IMR-90 (cell line): ENCODE measurements around the gene NDOR1. TPM values are rescaled to one million over a fixed set of nuclear protein-coding genes. Genes with fewer than 3 reads are reported as not detected.

Source experiments
- ATAC-seq: fragments of 200-7000 bp; cut with Tn5 transposase; 2 replicates; pipeline ENCODE4 v1.9.1; 2020; ENCODE audit warnings: low read depth, mild to moderate bottlenecking, moderate library complexity
- BruUV-seq: library from RNA; stranded (reverse); fragments of 400-500 nt; replicated peaks from 2 replicates; lab custom pipeline; 2021; lab: Mats Ljungman, UMichigan
- CTCF ChIA-PET: fragments of 300-600 bp; formaldehyde crosslinking; extraction: SDS; loops from one replicate; lab custom pipeline; 2021; ENCODE audit warnings: antibody characterized with exemption; lab: Yijun Ruan, JAX
- POLR2A ChIA-PET: fragments of 300-600 bp; sonication (Branson Sonifier 250); formaldehyde crosslinking; loops from one replicate; lab custom pipeline; 2022; ENCODE audit warnings: antibody characterized with exemption; ENCODE audit not compliant: unreplicated experiment; lab: Charles Lee
- DNase-seq: peaks from one replicate; pipeline ENCODE4 v3.0.0; 2013
- H2AFZ ChIP-seq: replicated peaks from 2 replicates; pipeline ENCODE3; 2013; ENCODE audit warnings: low read length, mild to moderate bottlenecking; ENCODE audit not compliant: poor library complexity
- H2AK5ac ChIP-seq: 2 replicates; pipeline ENCODE4 v1.6.1; 2013; ENCODE audit warnings: low read depth, low read length, inconsistent platforms
- H2AK9ac ChIP-seq: replicated peaks from 2 replicates; pipeline ENCODE3; 2013; ENCODE audit warnings: mild to moderate bottlenecking, low read depth, low read length, moderate library complexity; ENCODE audit not compliant: poor library complexity
- H2BK120ac ChIP-seq: 2 replicates; pipeline ENCODE4 v1.6.1; 2013; ENCODE audit warnings: low read depth, low read length, inconsistent platforms
- H2BK15ac ChIP-seq: 3 replicates; pipeline ENCODE4 v1.6.1; 2013; ENCODE audit warnings: low read depth, low read length, inconsistent platforms
- H2BK20ac ChIP-seq: 2 replicates; pipeline ENCODE4 v1.6.1; 2013; ENCODE audit warnings: low read depth, mild to moderate bottlenecking, inconsistent platforms, low read length, moderate library complexity
- H2BK5ac ChIP-seq: 2 replicates; pipeline ENCODE4 v1.6.1; 2013; ENCODE audit warnings: mild to moderate bottlenecking, low read depth, low read length, inconsistent platforms; ENCODE audit not compliant: poor library complexity, severe bottlenecking
- H3K14ac ChIP-seq: replicated peaks from 2 replicates; pipeline ENCODE4 v1.6.1; 2013; ENCODE audit warnings: low read depth, low read length, inconsistent platforms
- H3K18ac ChIP-seq: 2 replicates; pipeline ENCODE4 v1.6.1; 2013; ENCODE audit warnings: low read depth, low read length, control low read depth
- H3K23ac ChIP-seq: 2 replicates; pipeline ENCODE4 v1.6.1; 2013; ENCODE audit warnings: low read depth, low read length, inconsistent platforms
- H3K27ac ChIP-seq: 2 replicates; pipeline ENCODE4 v1.5.1; 2013; ENCODE audit warnings: mild to moderate bottlenecking, control low read depth, low read length; ENCODE audit not compliant: insufficient read depth
- H3K27me3 ChIP-seq: 2 replicates; pipeline ENCODE4 v1.6.1; 2013; ENCODE audit warnings: low read length; ENCODE audit not compliant: control insufficient read depth, insufficient read depth
- H3K36me3 ChIP-seq: 2 replicates; pipeline ENCODE4 v1.6.1; 2013; ENCODE audit warnings: low read length, mixed read lengths; ENCODE audit not compliant: control insufficient read depth, insufficient read depth
- H3K4ac ChIP-seq: 2 replicates; pipeline ENCODE4 v1.6.1; 2013; ENCODE audit warnings: low read depth, low read length, inconsistent platforms
- H3K4me1 ChIP-seq: 2 replicates; pipeline ENCODE4 v1.6.1; 2013; ENCODE audit warnings: low read length, mixed read lengths; ENCODE audit not compliant: control insufficient read depth, insufficient read depth
- H3K4me2 ChIP-seq: 2 replicates; pipeline ENCODE4 v1.6.1; 2013; ENCODE audit warnings: low read depth, mild to moderate bottlenecking, control low read depth, low read length, moderate library complexity
- H3K4me3 ChIP-seq: 2 replicates; pipeline ENCODE4 v1.5.1; 2013; ENCODE audit warnings: low read depth, mild to moderate bottlenecking, control low read depth, low read length, moderate library complexity; ENCODE audit not compliant: insufficient read depth
- H3K56ac ChIP-seq: 2 replicates; pipeline ENCODE4 v1.6.1; 2013; ENCODE audit warnings: low read length, inconsistent platforms; ENCODE audit not compliant: insufficient read depth; ENCODE audit errors: extremely low read depth
- H3K79me1 ChIP-seq, 2 experiments: 2 replicates each; pipeline ENCODE4 v1.6.1; 2013; ENCODE audit warnings: low read length in 2 of 2, inconsistent platforms in 1 of 2, low read depth in 1 of 2
- H3K9ac ChIP-seq: 2 replicates; pipeline ENCODE4 v1.6.1; 2013; ENCODE audit warnings: low read depth, low read length, control low read depth
- H3K9me1 ChIP-seq: 2 replicates; pipeline ENCODE4 v1.6.1; 2013; ENCODE audit warnings: low read length, inconsistent platforms; ENCODE audit not compliant: insufficient read depth
- H3K9me3 ChIP-seq: 2 replicates; pipeline ENCODE4 v1.6.1; 2013; ENCODE audit warnings: low read length; ENCODE audit not compliant: control insufficient read depth, insufficient read depth
- H4K20me1 ChIP-seq: 2 replicates; pipeline ENCODE4 v1.6.1; 2013; ENCODE audit warnings: low read length, inconsistent platforms; ENCODE audit not compliant: insufficient read depth
- H4K5ac ChIP-seq: 2 replicates; pipeline ENCODE4 v1.6.1; 2013; ENCODE audit warnings: mild to moderate bottlenecking, low read depth, low read length, control low read depth
- H4K8ac ChIP-seq, 2 experiments: 2 replicates each; pipeline ENCODE4 v1.6.1; 2013; ENCODE audit warnings: low read depth in 2 of 2, low read length in 2 of 2, control low read depth in 1 of 2, inconsistent platforms in 1 of 2
- H4K91ac ChIP-seq: 2 replicates; pipeline ENCODE4 v1.6.1; 2013; ENCODE audit warnings: low read depth, low read length, inconsistent platforms; ENCODE audit not compliant: insufficient read depth
- BHLHE40 ChIP-seq: fragments of 150-350 bp; IDR thresholded peaks from 2 replicates; pipeline ENCODE4 v1.6.1; 2016; ENCODE audit warnings: mild to moderate bottlenecking, low read depth, low read length
- CTCF ChIP-seq: conservative IDR thresholded peaks from 2 replicates; pipeline ENCODE4 v1.5.1; 2012; ENCODE audit warnings: mild to moderate bottlenecking, low read depth, low read length, improper control_type of control experiment
- FOS ChIP-seq: fragments of 150-350 bp; IDR thresholded peaks from 2 replicates; pipeline ENCODE4 v1.6.1; 2016; ENCODE audit warnings: low read depth, low read length
- MAFK ChIP-seq: IDR thresholded peaks from 2 replicates; pipeline ENCODE4 v1.6.1; 2012; ENCODE audit warnings: low read depth, low read length, improper control_type of control experiment
- MAZ ChIP-seq: IDR thresholded peaks from 2 replicates; pipeline ENCODE4 v1.6.1; 2012; ENCODE audit warnings: low read depth, mild to moderate bottlenecking, low read length, improper control_type of control experiment, moderate library complexity, borderline replicate concordance
- MXI1 ChIP-seq: IDR thresholded peaks from 2 replicates; pipeline ENCODE4 v1.6.1; 2012; ENCODE audit warnings: low read depth, mild to moderate bottlenecking, low read length, moderate library complexity, borderline replicate concordance
- NFE2L2 ChIP-seq: fragments of 150-350 bp; IDR thresholded peaks from 2 replicates; pipeline ENCODE4 v1.6.1; 2016; ENCODE audit warnings: low read depth, mild to moderate bottlenecking, low read length
- RAD21 ChIP-seq: IDR thresholded peaks from 2 replicates; pipeline ENCODE4 v1.6.1; 2012; ENCODE audit warnings: low read length, improper control_type of control experiment
- RCOR1 ChIP-seq: IDR thresholded peaks from 2 replicates; pipeline ENCODE4 v1.6.1; 2012; ENCODE audit warnings: mild to moderate bottlenecking, low read length, improper control_type of control experiment; ENCODE audit not compliant: insufficient replicate concordance
- RFX5 ChIP-seq: IDR thresholded peaks from 2 replicates; pipeline ENCODE4 v1.8.0; 2012; ENCODE audit warnings: low read depth, mild to moderate bottlenecking, low read length, moderate library complexity
- SMC3 ChIP-seq: fragments of 150-350 bp; IDR thresholded peaks from 2 replicates; pipeline ENCODE4 v1.6.1; 2016; ENCODE audit warnings: low read depth, mild to moderate bottlenecking, antibody characterized with exemption, low read length, moderate library complexity
- WGBS, 2 experiments: methylation state at CpG; one replicate each; pipeline versions ENCODE4 v1.1.5 to v1.1.7; 2013; ENCODE audit warnings: missing lambda C conversion rate in 2 of 2; ENCODE audit not compliant: insufficient read length in 1 of 2; ENCODE audit errors: extremely low coverage in 2 of 2; 5-methylcytosine and 5-hydroxymethylcytosine counted together
- dilution Hi-C: fragments of 300-500 bp; cut with HindIII; formaldehyde crosslinking; loops from one replicate; pipeline ENCODE4 v1.14.3; 2018; ENCODE audit warnings: low sequenced_read_pairs; ENCODE audit not compliant: unreplicated experiment
- in situ Hi-C: fragments of 300-500 bp; cut with MboI; formaldehyde crosslinking; loops from 3 replicates; pipeline ENCODE4 v1.14.3; 2019; ENCODE audit warnings: low sequenced_read_pairs, inconsistent platforms, mixed read lengths
- intact Hi-C: fragments of 100-400 bp; cut with micrococcal nuclease; formaldehyde crosslinking; loops from 2 replicates; pipeline ENCODE4 v1.10.0; 2022
- polyA plus RNA-seq, 3 experiments: library from polyadenylated mRNA; depleted of rRNA; stranded (reverse); fragments of >200 nt; gene quantifications; 2 replicates each; pipeline ENCODE4 v1.2.3, GENCODE V29; 2012; ENCODE audit warnings: low replicate concordance in 1 of 3
- total RNA-seq: library from RNA; depleted of rRNA; stranded (reverse); fragments of >200 nt; gene quantifications from 2 replicates; pipeline ENCODE4 v1.2.3, GENCODE V29; 2012

NDOR1 gene
- total and polyA plus RNA-seq, 2 of the 4 experiments (the other 2 are of a cell fraction) = 0.90 to 10.6 TPM

GRCh38 chr9:137160054-137160425 is 45.5 kb upstream of the NDOR1 start:
- Histone ChIP-seq H3K4me1 (peaks cover 2% of the 10 kb centered on the region; the same call in 1 of the 2 replicates), H2AFZ (no peak overlapping the region), H3K36me3 (no peaks in the 10 kb centered on the region), H3K4me2 (no peak overlapping the region), H3K4me3 (no peak overlapping the region), H2AK9ac (no peak overlapping the region), H3K9me1 (no peaks in the 10 kb centered on the region), H3K18ac (no peak overlapping the region), H3K27me3 (peaks cover 81% of the 10 kb centered on the region), H4K5ac (no peak overlapping the region), H3K9ac (no peak overlapping the region), H2BK5ac (no peak overlapping the region), H2BK20ac (no peak overlapping the region), H3K9me3 (no peaks in the 10 kb centered on the region), H3K56ac (no peak overlapping the region), H4K20me1 (0 out of 2 replicates have a peak, but pooled peaks cover 5% of the 10 kb centered on the region), H2BK120ac (no peak overlapping the region), H2AK5ac (no peak overlapping the region), H3K79me1 (no peaks in the 10 kb centered on the region), H4K8ac (no peak overlapping the region), H2BK15ac (no peak overlapping the region), H3K14ac (no peak overlapping the region), H3K23ac (no peak overlapping the region), H3K27ac (no peak overlapping the region), H3K4ac (no peak overlapping the region), H4K91ac (no peak overlapping the region)
- whole genome bisulfite sequencing, 2 experiments = 82% methylated on average over 12 of the region's 17 CpGs; no CpG with 5 or more reads in 1 of the 2 experiments
- dilution Hi-C loops = no loop called here
- no peak for TF ChIP-seq FOS
- no peak for TF ChIP-seq NFE2L2
- no peak for TF ChIP-seq CTCF
- no peak for TF ChIP-seq MAZ
- no peak for TF ChIP-seq RFX5
- no peak for TF ChIP-seq BHLHE40
- no peak for TF ChIP-seq RAD21
- TF ChIP-seq RCOR1 = no peak
- no peak for TF ChIP-seq SMC3
- no peak for TF ChIP-seq MXI1
- TF ChIP-seq MAFK = no peak
- intact Hi-C loops = no loop called here
- CTCF ChIA-PET = no interaction called here
- DNase-seq = no peak
- POLR2A ChIA-PET = no interaction called here
- ATAC-seq = no peak
- in situ Hi-C loops = no loop called here
- no TSS peak for BruUV-seq
